SJSA1 (cell line): ENCODE data around the gene PTDSS2. TPM values are rescaled to one million over a fixed set of nuclear protein-coding genes. Genes with fewer than 3 reads are reported as not detected.
A peak's percentile ranks its signal among the peaks of the same experiment; 100 is the strongest.

Experiments
- DNase-seq, 2 experiments: peaks; one replicate each; pipeline ENCODE4 v3.0.0-alpha.2; 2015 to 2020; ENCODE audit warnings: low spot score in 2 of 2, low read depth in 1 of 2
- H3K27ac ChIP-seq: fragments of 250-450 bp; sonication (Bioruptor Pico); 2 replicates; pipeline ENCODE4 v1.5.1; 2020; ENCODE audit warnings: mild to moderate bottlenecking, moderate library complexity
- H3K27me3 ChIP-seq: fragments of 250-450 bp; sonication (Bioruptor Pico); replicated peaks from 2 replicates; pipeline ENCODE4 v1.5.1; 2020; ENCODE audit warnings: mild to moderate bottlenecking, moderate library complexity
- H3K36me3 ChIP-seq: fragments of 250-450 bp; sonication (Bioruptor Pico); 2 replicates; pipeline ENCODE4 v1.5.1; 2020; ENCODE audit warnings: mild to moderate bottlenecking
- H3K4me1 ChIP-seq: fragments of 250-450 bp; sonication (Bioruptor Pico); replicated peaks from 2 replicates; pipeline ENCODE4 v1.6.1; 2021; ENCODE audit warnings: mild to moderate bottlenecking
- H3K4me3 ChIP-seq: fragments of 250-450 bp; sonication (Bioruptor Pico); 2 replicates; pipeline ENCODE4 v1.5.1; 2020; ENCODE audit warnings: mild to moderate bottlenecking
- H3K9me3 ChIP-seq: fragments of 250-450 bp; sonication (Bioruptor Pico); replicated peaks from 2 replicates; pipeline ENCODE4 v1.5.1; 2020; ENCODE audit warnings: mild to moderate bottlenecking
- total RNA-seq: library from RNA; depleted of rRNA; stranded (reverse); fragments of >200 nt; shearing (Covaris generic); gene quantifications from 2 replicates; pipeline ENCODE4 v1.2.3, GENCODE V29; 2014

Gene PTDSS2
- total RNA-seq, 1 experiment from 2014 or later, result 18.3 TPM

- H3K9me3 ChIP-seq, result no peaks in the 10 kb centered on the region
- H3K4me1 ChIP-seq, result no peaks in the 10 kb centered on the region; the same call in 1 of the 2 replicates
- no peak overlapping the region for H3K27ac ChIP-seq
- H3K27me3 ChIP-seq, result no peaks in the 10 kb centered on the region
- H3K4me3 ChIP-seq, result no peak overlapping the region
- DNase-seq, result no peak
- H3K36me3 ChIP-seq, result peaks cover 16% of the 10 kb centered on the region
Measured at GRCh38 chr11:528815-529727, 79.0 kb downstream of the PTDSS2 start.

GRCh38 chr11:529728-530411 lies 79.8 kb downstream of the PTDSS2 start:
- Histone ChIP-seq H3K4me1 (peaks cover 5% of the 10 kb centered on the region), H3K36me3 (peaks cover 19% of the 10 kb centered on the region), H3K27ac (no peak overlapping the region), H3K4me3 (no peak overlapping the region), H3K27me3 (no peaks in the 10 kb centered on the region), H3K9me3 (no peaks in the 10 kb centered on the region)
- no peak for DNase-seq

- H3K27me3 ChIP-seq, result no peaks in the 10 kb centered on the region
- no peak overlapping the region for H3K4me3 ChIP-seq
- no peaks in the 10 kb centered on the region for H3K9me3 ChIP-seq
- H3K27ac ChIP-seq, result no peak overlapping the region
- DNase-seq, result no peak
- H3K36me3 ChIP-seq, result peaks cover 19% of the 10 kb centered on the region
- peaks cover 9% of the 10 kb centered on the region for H3K4me1 ChIP-seq
Measured at GRCh38 chr11:530960-531831, 81.1 kb downstream of the PTDSS2 start.

GRCh38 chr11:531919-532526 lies 81.9 kb downstream of the PTDSS2 start:
- Histone ChIP-seq H3K36me3 (peaks cover 19% of the 10 kb centered on the region), H3K27me3 (no peaks in the 10 kb centered on the region), H3K27ac (no peak overlapping the region), H3K4me3 (no peak overlapping the region), H3K9me3 (no peaks in the 10 kb centered on the region; the same call in 1 of the 2 replicates), H3K4me1 (peaks cover 10% of the 10 kb centered on the region)
- no peak for DNase-seq

- Histone ChIP-seq H3K27me3 (no peaks in the 10 kb centered on the region), H3K36me3 (peaks cover 19% of the 10 kb centered on the region), H3K4me1 (peaks cover 15% of the 10 kb centered on the region), H3K9me3 (no peaks in the 10 kb centered on the region; the same call in 1 of the 2 replicates), H3K27ac (no peak overlapping the region), H3K4me3 (no peak overlapping the region)
- DNase-seq, result no peak
Measured at GRCh38 chr11:532527-532985, 82.5 kb downstream of the PTDSS2 start.

- Histone ChIP-seq H3K4me3 (no peak overlapping the region), H3K9me3 (no peaks in the 10 kb centered on the region; the same call in 1 of the 2 replicates), H3K27me3 (no peaks in the 10 kb centered on the region), H3K27ac (no peak overlapping the region), H3K4me1 (peaks cover 16% of the 10 kb centered on the region), H3K36me3 (peaks cover 19% of the 10 kb centered on the region)
- no peak for DNase-seq
Measured at GRCh38 chr11:532986-533585, 83.0 kb downstream of the PTDSS2 start.

- H3K4me3 ChIP-seq, result peak overlapping the region; percentile 57
- no peak for DNase-seq
- no peaks in the 10 kb centered on the region for H3K27me3 ChIP-seq
- peaks cover 16% of the 10 kb centered on the region for H3K4me1 ChIP-seq
- H3K36me3 ChIP-seq, result peaks cover 19% of the 10 kb centered on the region
- no peaks in the 10 kb centered on the region; the same call in 1 of the 2 replicates for H3K9me3 ChIP-seq
- H3K27ac ChIP-seq, result no peak overlapping the region
Measured at GRCh38 chr11:533586-534395, 83.7 kb downstream of the PTDSS2 start.

- H3K27me3 ChIP-seq, result no peaks in the 10 kb centered on the region
- H3K27ac ChIP-seq, result no peak overlapping the region
- H3K36me3 ChIP-seq, result peaks cover 19% of the 10 kb centered on the region
- H3K4me3 ChIP-seq, result peak overlapping the region; percentile 57
- H3K4me1 ChIP-seq, result peaks cover 16% of the 10 kb centered on the region
- DNase-seq, result peak; percentile 17 to 26
- H3K9me3 ChIP-seq, result no peaks in the 10 kb centered on the region; the same call in 1 of the 2 replicates
Measured at GRCh38 chr11:534396-535209, 84.5 kb downstream of the PTDSS2 start.

GRCh38 chr11:535210-535518 lies 85.1 kb downstream of the PTDSS2 start:
- no peaks in the 10 kb centered on the region; the same call in 1 of the 2 replicates for H3K9me3 ChIP-seq
- no peak overlapping the region for H3K27ac ChIP-seq
- no peaks in the 10 kb centered on the region for H3K27me3 ChIP-seq
- peaks cover 19% of the 10 kb centered on the region for H3K36me3 ChIP-seq
- peaks cover 16% of the 10 kb centered on the region for H3K4me1 ChIP-seq
- H3K4me3 ChIP-seq, result peak overlapping the region; percentile 57
- no peak for DNase-seq

GRCh38 chr11:535519-536454 lies 85.7 kb downstream of the PTDSS2 start, which contains the start of gene HRAS:
HRAS (minus strand) TSS chr11:535576.
- peak; percentile 81 to 84 for DNase-seq
- Histone ChIP-seq H3K4me1 (peaks cover 16% of the 10 kb centered on the region), H3K4me3 (peak within 1 kb of the TSS; percentile 57), H3K27me3 (no peaks in the 10 kb centered on the region), H3K36me3 (peaks cover 19% of the 10 kb centered on the region), H3K9me3 (no peaks in the 10 kb centered on the region; the same call in 1 of the 2 replicates), H3K27ac (no peak within 1 kb of the TSS)
